HG02885 (cell line): ENCODE results near the gene IL31RA.
"Not testable (repeated sequence)": the region's sequence is repeated elsewhere in the genome, so short reads cannot be mapped to it uniquely, and the experiment has no call there.

ENCODE experiments used
- ATAC-seq: cut with Tn5 transposase; IDR thresholded peaks from one replicate; pipeline ENCODE4 v1.9.1; 2021; ENCODE audit warnings: mild to moderate bottlenecking; ENCODE audit not compliant: unreplicated experiment, poor library complexity

Gene IL31RA

DNA sequence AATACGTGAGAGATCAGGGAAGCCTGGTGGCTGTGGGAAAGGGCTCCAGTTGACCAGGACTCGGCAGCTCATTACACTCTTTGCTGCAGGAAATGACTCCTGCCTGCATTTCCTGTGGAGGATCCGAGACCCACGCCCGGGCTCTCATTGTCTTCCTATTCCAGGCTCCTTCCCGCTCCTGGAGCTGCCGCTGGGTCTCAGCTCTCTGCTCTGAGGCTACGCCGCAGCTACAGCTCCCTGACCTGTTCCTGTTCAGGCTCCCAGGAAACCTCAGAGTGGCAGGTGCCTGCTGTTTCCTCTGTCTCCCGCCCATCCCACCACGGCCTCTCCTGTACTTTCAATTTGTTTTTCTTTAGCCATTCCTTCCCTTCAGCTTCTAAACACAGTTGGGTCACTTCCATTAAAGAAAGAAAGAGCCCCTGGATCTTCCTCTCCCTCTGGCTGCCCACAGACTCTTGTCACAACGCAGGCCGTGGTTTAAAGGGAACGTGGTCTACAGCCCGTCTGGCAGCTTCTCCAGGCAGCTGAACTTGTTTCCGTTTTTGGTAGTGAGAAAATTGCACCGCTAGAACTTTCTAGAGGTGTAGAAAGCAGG, 72.1 kb downstream of the IL31RA start:
- no peak for ATAC-seq

GRCh38 chr5:55923865-55924500, 72.8 kb downstream of the IL31RA start:
- no peak for ATAC-seq

DNA sequence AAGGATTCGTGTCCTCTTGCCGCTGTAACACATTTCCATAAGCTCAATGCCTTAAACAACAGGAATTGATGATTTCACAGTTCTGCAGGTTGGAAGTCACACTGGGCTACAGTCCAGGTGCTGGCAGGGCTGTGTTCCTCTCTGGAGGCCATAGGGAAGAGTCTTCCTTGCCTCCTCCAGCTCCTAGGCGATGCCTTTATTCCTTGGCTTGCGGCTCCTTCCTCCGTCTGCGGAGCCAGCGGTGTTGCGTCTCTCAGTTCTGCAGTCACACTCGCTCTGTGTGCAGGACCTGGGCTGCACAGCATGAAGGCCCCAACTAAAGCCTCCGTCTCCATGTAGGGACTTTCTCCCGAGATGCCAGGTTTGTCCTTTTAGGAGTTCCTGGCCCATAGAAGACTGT, 73.6 kb downstream of the IL31RA start:
- no peak for ATAC-seq

DNA sequence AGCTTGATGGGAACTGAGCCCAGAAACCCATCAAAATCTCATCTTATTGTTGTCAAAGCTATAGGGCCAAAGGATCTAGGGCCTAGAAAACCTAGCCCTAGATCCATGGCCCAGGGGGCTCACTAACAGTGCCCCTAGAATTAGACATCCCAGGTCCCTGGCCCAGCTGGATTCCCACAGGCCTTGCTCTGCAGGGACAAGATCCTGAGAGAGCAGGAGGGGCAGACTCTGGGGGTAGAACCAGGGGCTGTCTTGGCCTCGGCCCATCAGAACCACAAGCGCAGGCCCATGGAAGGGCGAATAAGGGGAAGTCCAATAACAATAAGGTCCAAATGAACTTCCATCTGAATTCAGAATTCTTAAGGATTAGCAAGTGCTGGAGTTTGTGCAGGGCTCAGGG, 74.0 kb downstream of the IL31RA start:
- ATAC-seq = no peak

GRCh38 chr5:55925712-55926111, 74.6 kb downstream of the IL31RA start:
- ATAC-seq = no peak

- ATAC-seq = no peak
These were observed 75.3 kb downstream of the IL31RA start for GRCh38 chr5:55926476-55926875.

DNA sequence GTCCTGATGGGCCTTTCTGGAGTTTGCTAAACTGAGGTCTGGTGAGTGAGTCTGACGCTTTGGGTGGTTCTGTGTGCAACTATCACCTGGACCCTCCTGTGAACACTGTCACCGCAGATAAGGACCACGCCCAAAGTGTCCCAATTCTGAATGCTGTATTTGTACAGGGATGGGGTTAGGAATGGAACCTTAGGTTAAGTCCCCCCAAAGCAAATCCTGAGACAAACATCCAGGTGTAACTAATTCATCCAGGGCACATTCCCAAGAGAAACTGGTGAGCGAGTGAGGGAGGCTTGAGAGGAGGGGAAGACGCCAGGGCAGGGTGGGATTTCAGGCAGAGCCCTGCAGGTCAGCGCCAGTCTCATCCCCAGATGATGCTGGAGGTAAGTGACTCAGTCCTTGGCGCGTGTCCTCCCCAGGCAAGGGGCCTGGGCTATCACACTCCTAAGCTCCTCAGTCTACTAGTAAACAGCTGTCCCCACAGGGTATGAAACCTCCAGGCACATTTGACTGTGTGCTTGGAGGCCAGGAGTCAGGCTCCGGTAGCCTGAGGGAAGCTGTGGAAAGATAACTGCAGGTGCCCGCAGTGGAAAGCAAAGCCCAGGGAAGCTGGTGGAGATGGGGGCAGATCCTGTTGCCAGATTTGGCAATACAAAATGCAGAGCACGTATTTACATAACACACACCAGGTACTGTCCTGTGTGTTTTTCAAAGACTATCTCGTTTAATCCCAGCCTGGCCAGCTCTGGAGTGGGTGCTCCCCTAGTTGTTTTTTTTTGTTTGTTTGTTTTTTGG, 76.9 kb downstream of the IL31RA start:
- ATAC-seq = no peak

DNA sequence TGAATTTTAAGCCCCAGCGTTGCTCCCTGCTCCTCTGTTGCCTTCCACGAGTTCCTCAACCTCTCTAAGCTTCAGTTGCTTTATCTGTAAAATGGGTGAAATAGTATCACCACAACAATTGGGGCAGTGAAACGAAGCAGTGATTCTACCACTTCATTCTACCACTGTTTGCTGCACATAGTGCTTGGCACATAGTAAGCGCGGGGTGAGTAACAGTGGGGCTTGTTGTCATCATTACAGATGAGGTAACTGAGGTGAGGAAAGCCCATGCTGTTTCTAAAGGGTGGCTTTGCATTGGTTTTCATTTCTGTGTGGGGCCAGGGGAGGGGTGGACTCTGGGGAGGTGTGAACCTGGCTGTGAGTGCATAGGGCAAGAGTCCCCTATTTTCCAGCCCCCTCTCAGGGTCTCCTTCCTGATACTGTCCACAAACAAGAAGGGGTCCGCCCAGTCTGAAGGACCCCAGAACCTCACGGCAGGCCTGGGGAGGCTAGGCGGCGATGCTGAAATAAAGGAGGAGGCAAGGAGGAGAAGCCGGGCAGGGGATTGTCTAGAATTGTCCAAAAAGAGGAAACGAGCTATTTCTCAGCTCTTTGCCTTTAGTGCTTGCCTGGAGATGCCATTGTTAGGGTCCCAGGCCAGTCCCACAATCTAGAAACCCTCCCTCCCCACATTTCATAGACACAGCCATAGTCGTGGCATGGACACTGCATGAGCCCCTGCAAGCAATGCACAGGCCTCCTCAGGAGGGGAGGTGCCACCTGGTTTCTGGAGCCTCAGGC, 78.1 kb downstream of the IL31RA start:
- no peak for ATAC-seq

GRCh38 chr5:55932700-55933099, 81.5 kb downstream of the IL31RA start:
- ATAC-seq = no peak

DNA sequence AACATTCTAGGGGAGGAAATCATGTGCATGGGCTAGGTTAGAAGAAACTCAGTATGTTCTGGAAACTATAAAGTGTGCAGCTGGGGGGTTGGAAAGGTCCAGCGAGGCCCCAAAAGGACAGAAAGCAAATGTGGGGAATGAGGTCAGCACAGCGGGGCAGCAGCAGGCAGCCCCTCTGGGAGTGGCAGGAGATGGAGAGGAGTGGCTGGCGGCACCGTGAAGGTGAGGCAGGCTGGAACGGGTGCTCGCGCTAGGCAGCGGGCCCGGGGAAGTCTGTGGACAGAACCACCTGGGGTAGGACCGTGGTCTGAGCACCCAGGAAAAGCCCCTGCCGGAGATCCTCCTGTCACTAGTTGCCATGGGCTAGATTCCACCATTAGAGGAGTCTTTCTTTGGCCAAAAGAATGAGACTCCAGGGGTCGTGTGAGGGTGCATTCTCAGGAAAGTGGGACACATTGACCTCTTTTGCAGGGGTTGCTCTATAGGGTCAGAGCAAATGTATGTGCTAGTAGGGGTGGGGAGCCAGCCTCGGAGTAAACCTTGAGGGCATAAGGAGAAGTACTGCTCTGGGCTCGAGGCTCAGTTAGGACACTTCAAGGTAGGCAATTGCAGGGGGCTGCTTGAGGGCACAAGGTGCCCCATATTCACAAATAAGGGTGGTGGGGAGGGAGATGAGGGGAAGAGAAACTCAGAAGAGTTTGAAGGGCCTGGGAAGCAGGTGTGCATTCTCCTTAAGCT, 82.4 kb downstream of the IL31RA start:
- no peak for ATAC-seq

DNA sequence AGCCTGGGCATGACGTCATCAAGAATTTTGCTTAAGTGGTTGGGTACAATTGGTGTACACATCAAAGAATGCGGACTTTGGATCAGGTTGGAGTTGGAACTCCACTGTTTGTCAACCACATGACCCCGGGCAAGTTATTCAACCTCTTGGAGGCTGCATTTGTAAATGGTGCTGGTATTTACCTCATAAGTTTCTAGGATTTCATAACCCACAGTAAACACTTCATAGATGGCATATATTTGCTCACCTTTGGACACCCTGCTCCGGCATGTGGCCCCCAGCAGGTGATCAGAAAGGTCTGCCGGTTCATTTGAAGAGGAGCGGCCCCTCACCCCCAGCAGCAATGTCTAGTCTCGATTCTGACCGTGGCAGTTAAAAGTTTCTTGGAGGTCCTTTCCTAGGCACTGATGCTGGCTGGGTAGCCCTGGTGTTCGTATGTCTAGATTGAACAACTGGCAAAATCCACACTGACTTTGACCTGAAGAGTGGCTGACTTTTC, 83.0 kb downstream of the IL31RA start:
- ATAC-seq = no peak

DNA sequence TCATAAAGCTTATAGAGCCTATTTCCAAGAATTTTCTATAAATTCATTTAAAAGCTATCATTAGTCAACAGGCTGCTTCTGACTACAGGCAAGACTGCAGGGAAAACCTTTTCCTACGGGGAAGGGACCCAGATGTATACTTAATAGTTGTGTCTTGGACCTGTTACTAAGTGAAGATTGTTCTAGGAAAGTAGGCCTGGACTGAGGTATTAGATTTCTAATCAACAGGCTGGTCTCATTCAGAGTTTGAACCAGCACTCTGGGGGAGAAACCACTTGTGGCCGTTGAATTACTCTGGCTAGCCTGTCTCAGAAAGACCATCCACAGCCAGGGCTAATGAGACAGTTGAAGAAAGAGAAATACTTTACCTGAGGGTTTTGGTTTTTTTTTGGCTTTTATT, 83.6 kb downstream of the IL31RA start:
- no peak for ATAC-seq

- no peak for ATAC-seq
These were observed 84.2 kb downstream of the IL31RA start for GRCh38 chr5:55935371-55935770.

GRCh38 chr5:55936100-55936693, 85.0 kb downstream of the IL31RA start:
- peak; percentile 66 for ATAC-seq

GRCh38 chr5:55937598-55937997, 86.4 kb downstream of the IL31RA start:
- ATAC-seq = not testable (repeated sequence)

DNA sequence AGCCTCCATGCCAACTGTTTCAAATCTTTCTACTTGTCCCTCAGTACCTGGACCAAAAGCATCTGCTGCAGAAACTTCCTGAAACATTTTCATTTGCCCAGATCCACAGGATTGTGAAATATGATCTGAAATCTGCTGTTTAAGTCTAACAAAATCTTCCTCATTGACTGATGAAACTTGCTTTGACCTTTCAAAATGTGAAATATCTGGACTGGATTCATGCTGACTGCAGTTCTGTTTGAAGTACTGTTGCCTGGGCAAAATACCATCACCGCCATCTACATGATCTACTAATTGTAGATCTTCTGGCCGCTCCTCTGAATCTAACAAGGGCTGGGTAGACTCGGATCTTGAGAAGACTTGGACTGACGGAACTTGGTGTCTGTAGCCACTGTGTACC, 90.0 kb downstream of the IL31RA start:
- ATAC-seq = not testable (repeated sequence)

- ATAC-seq = no peak
These were observed 108.1 kb downstream of the IL31RA start for GRCh38 chr5:55959208-55959607.

DNA sequence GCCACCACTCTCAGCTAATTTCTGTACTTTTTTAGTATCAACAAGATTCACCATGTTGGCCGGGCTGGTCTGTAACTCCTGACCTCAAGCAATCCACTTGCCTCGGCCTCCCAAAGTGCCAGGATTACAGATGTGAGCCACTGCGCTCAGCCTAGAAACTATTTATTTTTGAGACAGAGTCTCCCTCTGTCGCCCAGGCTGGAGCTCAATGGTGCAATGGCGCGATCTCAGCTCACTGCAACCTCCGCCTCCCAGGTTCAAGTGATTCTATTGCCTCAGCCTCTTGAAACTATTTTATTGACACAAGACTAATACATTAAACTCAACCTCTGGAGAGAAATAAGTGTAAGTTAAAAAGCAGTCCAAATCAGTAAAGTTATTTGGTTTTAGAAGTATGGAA, 109.6 kb downstream of the IL31RA start:
- ATAC-seq = no peak

DNA sequence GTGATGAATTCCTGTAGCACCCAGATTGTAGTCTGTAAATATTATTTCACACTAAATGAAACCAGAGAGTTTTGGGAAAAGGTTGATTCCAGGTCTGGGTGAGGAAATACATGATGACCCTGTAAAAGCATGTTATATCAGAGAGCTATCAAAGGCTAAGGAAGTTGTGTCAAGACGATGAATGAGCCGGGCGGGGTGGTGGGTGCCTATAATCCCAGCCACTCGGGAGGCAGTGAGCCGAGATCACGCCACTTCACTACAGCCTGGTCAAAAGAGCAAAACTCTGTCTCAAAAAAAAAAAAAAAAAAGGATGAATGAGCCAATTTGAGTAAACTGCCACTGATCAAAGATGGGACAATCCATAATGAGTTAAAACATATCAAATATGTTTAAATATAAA, 114.4 kb downstream of the IL31RA start:
- no peak for ATAC-seq

GRCh38 chr5:55966284-55966683, 115.1 kb downstream of the IL31RA start:
- no peak for ATAC-seq
